Tongue (tissue), 2 donors: ENCODE measurements around the gene SNX4. TPM values are rescaled to one million over a fixed set of nuclear protein-coding genes. Genes with fewer than 3 reads are reported as not detected.
"Not testable (repeated sequence)": the region's sequence is repeated elsewhere in the genome, so short reads cannot be mapped to it uniquely, and the experiment has no call there.

Experiments used
- DNase-seq: peaks from one replicate; pipeline ENCODE4 v3.0.0-alpha.2; 2015
- total RNA-seq: library from RNA; depleted of rRNA; stranded (reverse); fragments of >200 nt; gene quantifications from one replicate; pipeline ENCODE4 v1.2.3, GENCODE V29; 2014

SNX4 gene
- total RNA-seq, 1 donor from 2014 or later = 52.8 TPM

- DNase-seq = no peak
Observed at GRCh38 chr3:125462722-125463299, 57.2 kb downstream of the SNX4 start.

- DNase-seq = no peak
Observed at GRCh38 chr3:125461896-125462295, 58.1 kb downstream of the SNX4 start.

DNA sequence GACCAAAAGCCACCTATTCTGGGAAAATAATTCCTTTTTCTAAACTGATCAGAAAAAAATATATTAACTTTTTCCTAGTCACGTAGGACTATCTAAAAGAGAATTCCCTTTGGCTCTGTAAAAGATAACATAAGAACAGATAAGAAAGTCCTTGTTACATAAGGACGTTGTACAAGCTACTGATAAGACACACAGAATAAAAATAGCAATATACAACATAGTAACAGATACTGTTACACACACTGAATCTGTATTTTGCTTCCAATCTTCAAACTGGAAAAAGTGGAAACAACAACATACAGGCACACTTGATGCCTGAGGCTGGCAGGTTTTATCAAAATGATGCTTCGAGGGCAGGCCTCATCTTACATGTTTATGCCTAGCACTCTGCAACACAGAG lies 59.8 kb downstream of the SNX4 start:
- DNase-seq = no peak

DNA sequence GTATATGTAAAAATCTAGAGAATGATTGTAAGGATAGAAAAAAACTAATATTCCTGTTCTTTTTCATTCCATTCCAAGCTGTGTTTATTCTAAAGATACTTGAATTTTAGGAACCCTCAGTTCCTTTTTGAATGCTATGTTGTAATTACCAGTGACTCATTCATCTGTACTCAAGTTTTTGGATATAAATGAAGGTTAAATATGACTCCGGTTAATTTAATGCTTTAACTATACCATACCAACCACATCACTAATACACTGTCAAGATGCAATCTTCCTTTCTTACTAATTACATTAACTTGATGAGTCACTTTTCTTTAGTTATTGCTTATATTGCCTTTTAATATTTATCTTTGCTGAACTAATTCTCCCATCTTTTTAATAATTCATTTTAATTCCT lies 76.1 kb downstream of the SNX4 start:
- no peak for DNase-seq

DNA sequence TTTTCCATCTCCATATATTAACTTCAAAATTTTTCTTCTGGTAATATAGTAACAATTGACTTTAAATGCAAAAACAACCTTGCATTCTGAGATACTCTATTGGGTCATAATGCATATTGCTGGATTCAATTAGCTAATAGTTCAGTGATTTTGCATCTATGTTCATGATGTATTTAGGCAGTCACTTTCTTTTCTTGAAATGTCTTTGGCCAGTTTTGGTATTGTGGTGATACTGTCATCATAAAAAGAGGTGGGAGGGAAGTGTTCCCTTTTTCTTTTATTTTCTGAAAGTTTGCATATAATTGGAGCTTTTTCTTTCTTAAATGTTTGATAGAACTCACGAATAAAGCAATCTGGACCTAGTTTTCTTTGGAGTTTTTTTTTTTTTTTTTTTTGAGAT lies 77.5 kb downstream of the SNX4 start:
- no peak for DNase-seq

GRCh38 chr3:125440970-125441369 lies 79.0 kb downstream of the SNX4 start:
- DNase-seq = no peak

GRCh38 chr3:125440559-125440955 lies 79.4 kb downstream of the SNX4 start:
- peak; percentile 12 for DNase-seq

GRCh38 chr3:125437631-125438435 lies 82.2 kb downstream of the SNX4 start:
- peak; percentile 70 for DNase-seq

DNA sequence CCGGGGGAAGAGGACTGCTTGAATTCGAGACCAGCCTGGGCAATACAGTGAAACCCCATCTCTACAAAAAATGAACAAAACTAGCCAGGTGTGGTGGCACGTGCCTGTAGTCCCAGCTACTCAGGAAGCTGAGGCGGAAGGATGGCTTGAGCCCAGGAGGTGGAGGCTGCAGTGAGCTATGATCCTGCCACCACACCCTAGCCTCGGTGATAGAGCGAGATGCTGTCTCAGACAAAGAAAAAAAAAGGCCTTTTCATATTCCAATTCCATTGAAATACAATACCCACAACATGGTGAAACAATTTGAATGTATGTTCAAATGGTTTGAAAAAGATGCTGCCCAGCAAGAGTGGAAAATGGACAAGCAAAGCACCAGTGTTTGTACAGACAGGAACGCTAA lies 83.1 kb downstream of the SNX4 start:
- DNase-seq = no peak

DNA sequence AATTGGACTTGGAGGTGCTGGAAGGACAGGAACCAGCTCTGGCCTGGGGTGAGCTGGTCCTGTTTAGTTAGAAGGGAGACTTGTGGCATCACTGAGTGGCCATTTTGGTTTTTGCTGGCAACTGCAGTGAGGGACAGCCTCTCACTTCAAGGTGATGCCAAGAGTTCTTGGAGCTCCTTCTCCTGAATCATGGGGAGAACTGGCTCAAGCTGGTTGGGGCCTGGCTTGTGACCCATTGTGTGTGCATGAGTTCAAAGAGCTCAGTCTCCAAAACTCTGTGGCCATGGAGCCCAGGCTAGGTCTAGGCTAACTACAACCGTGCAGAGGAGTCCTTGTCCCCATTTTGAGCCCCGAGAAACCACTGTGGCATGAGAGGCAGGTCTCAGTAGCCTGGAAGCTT lies 84.8 kb downstream of the SNX4 start:
- no peak for DNase-seq

GRCh38 chr3:125434582-125435011 lies 85.4 kb downstream of the SNX4 start:
- DNase-seq = no peak

DNA sequence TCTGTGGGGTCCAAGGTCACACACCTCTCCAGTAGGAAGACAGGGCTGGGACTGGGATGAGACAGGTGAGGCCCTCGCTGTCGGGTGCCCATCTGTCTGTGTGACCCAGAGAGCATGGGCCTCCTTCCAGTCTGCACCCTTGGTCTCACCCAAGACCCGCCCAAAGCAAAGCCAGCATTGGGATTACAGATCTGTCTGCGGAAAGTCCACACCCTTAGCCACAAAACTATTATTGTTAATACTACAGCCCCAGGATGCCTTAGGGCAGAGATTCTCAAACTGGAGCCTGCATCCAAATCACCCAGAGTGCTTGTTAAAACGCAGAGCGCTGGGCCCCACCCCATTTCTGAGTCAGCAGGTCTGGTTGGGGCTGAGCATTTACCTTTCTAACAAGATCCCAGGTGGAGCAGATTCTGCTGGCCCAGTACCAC lies 86.4 kb downstream of the SNX4 start:
- DNase-seq = no peak

GRCh38 chr3:125433091-125433534 lies 86.9 kb downstream of the SNX4 start:
- no peak for DNase-seq

DNA sequence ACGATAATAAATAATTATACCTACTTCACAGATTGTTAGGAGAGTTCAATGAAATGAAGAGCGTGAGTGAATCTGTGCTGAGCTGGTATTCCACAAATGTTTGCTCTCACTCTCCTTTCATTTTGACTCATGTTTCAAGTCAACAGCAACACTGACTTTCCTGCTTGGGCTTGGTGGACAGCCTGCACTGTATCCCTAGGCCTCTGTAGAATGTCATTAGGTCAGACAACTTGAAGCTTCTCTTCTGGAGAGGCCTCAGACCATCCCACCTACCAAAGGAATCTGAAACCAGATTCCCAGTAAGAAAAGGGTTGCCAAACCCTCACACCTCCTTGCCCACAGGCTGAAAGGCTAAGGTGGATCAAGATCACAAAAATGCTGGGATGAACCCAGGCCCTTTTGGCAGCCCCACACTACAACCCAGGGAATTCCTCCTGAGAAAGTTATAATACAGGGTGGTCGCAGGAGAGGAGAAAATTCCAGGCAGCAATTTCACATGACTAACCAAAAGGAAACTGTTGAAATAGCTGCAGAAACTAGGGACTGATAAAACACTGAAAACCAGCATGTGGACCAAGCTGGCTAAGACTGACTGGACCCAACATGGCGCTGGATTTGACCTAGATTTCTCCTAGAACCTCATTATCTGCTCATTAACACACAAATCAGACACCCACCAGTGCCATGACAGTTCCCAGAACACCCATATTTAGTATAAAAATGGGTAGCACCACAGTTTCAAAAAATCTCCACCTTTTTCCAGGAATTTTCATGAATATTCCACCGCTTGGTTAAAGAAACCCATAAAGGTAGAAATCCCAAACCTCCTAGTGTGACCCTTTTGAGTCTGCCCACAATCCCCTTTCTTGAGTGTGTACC lies 87.9 kb downstream of the SNX4 start:
- no peak for DNase-seq

DNA sequence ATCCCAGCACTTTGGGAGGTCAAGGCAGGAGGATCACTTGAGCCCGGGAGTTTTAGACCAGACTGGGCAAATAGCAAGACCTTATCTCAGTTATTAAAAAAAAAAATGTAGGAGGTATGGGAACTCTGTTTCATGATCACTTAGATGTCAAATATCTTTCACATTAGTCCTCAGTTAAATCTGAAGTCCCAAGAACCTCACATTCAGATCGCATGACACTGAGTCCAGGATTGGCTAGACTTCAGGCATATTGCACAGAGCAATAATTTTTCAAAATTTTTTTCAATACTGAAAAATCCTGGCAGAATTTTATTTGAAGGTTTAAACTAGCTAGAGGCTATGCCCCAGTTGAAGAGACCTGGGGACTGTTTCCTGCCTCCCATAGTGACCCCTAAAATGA lies 88.6 kb downstream of the SNX4 start:
- DNase-seq = no peak

GRCh38 chr3:125428216-125428830 lies 91.7 kb downstream of the SNX4 start:
- peak; percentile 9 for DNase-seq

DNA sequence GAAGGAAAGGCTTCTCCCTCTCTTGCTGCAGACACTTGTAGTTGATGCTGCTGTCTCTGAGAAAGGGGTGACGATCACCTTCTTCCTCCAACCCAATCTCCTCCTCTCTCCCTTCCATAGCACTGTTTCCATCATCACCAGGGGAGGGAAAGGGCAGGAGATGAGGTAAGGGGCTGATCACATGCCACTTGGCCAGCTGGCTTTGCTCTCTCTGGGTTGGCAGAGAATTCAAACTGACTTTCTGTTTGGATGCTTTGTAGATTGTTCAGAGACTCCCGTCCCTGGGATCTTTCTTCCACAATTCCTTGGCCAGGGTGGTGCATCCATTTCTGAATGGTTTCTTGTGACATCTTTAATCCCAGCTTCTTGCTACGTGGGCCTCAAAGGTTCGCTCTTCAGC lies 101.7 kb downstream of the SNX4 start:
- DNase-seq = no peak

GRCh38 chr3:125416235-125416634 lies 103.8 kb downstream of the SNX4 start:
- no peak for DNase-seq

DNA sequence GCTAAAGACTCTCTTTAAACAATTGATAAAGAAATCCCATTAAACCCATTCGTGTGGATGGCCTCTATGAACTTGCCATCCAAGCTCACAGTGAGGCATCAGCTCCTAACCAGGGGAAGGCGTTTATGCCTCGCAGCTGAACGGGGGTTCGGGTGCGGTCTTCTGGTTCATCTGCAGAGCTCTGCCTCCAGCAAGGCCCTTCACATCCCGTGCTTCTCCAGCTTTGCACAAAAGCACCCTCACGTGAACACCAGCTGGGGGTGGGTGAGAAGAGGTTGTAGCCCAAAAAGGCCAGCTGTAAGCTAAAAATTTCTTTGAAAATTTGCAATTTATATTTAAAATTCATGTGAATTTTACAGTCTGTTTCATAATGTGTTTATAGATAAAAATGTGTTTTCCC lies 105.3 kb downstream of the SNX4 start:
- DNase-seq = no peak

GRCh38 chr3:125410922-125411321 lies 109.1 kb downstream of the SNX4 start:
- DNase-seq = no peak

DNA sequence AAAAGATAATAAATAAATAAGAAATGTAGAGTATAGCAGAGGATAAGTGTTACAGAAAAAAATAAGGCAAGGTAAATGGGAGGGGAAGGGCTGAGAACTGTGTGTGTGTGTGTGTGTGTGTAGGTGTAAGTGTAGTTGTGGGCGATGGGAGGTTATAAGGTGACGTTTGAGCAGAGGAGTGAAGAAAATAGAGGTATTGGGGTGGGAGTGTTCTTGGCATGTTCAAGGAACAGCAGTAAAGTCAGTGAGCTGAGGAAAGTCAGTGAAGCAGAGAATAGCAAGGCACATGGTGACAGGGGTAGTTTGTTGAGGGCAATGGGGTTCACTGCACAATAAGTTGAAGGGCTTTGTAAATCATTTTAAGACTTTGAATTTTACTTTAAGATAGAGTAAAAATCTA lies 113.9 kb downstream of the SNX4 start:
- no peak for DNase-seq

DNA sequence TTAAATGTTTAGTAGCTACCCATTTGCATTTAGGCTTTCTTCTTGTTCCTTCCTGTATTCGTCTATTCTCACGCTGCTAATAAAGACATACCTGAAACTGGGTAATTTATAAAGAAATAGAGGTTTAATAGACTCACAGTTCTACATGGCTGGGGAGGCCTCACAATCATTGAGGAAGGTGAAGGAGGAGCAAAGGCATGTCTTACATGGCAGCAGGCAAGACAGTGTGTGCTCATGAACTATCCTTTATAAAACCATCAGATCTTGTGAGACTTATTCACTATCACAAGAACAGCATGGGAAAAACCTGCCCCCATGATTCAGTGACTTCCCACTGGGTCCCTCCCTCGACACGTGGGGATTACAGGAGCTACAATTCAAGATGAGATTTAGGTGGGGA lies 114.5 kb downstream of the SNX4 start:
- not testable (repeated sequence) for DNase-seq

GRCh38 chr3:125403789-125404188 lies 116.2 kb downstream of the SNX4 start:
- DNase-seq = no peak
